GM12878 (cell line): ENCODE results near the gene AEBP1. TPM values are rescaled to one million over a fixed set of nuclear protein-coding genes. Genes with fewer than 3 reads are reported as not detected.

ENCODE experiments used
- ATAC-seq: fragments of 200-7000 bp; cut with Tn5 transposase; 3 replicates; pipeline ENCODE4 v1.9.1; 2020; ENCODE audit warnings: mild to moderate bottlenecking, moderate library complexity
- BruUV-seq: library from RNA; stranded (reverse); fragments of 400-500 nt; replicated peaks from 2 replicates; lab custom pipeline; 2021; lab: Mats Ljungman, UMichigan
- CTCF ChIA-PET: fragments of 300-600 bp; sonication (Branson Sonifier 250); formaldehyde crosslinking; extraction: SDS; loops from one replicate; lab custom pipeline; 2021; ENCODE audit warnings: inconsistent platforms; lab: Yijun Ruan, JAX
- POLR2A ChIA-PET: fragments of 350-600 bp; formaldehyde crosslinking; extraction: SDS; loops from one replicate; lab custom pipeline; 2021; ENCODE audit warnings: inconsistent platforms; lab: Charles Lee
- RAD21 ChIA-PET: fragments of 300-600 bp; sonication (Branson Sonifier 250); formaldehyde crosslinking; loops from one replicate; lab custom pipeline; 2023; ENCODE audit warnings: antibody characterized with exemption; ENCODE audit not compliant: unreplicated experiment; lab: Charles Lee
- SMC1A ChIA-PET: fragments of 300-600 bp; sonication (Branson Sonifier 250); formaldehyde crosslinking; loops from one replicate; lab custom pipeline; 2023; ENCODE audit not compliant: unreplicated experiment, uncharacterized antibody; lab: Charles Lee
- DNase-seq: peaks from one replicate; pipeline ENCODE4 v3.0.0-alpha.2; 2011; ENCODE audit warnings: low read depth, low spot score
- FAIRE-seq: peaks from 3 replicates; lab custom pipeline; 2011; peaks lifted over from hg19 to GRCh38; lab: Jason Lieb, UNC
- H2AFZ ChIP-seq: 2 replicates; pipeline ENCODE4 v1.6.0; 2011; ENCODE audit warnings: low read depth, low read length, control low read depth; ENCODE audit not compliant: control insufficient read depth
- H3K27ac ChIP-seq: 2 replicates; pipeline ENCODE4 v1.5.1; 2011; ENCODE audit warnings: control low read depth; ENCODE audit not compliant: control insufficient read depth, insufficient read depth
- H3K27me3 ChIP-seq, 2 experiments: replicated peaks in 1 of 2; 2 replicates each; pipeline versions ENCODE4 v1.6.0 to v1.6.1; 2011; ENCODE audit warnings: low read length in 1 of 2; ENCODE audit not compliant: control insufficient read depth in 2 of 2, insufficient read depth in 2 of 2
- H3K36me3 ChIP-seq, 2 experiments: 2 replicates each; pipeline ENCODE4 v1.5.1; 2011; ENCODE audit warnings: low read length in 1 of 2; ENCODE audit not compliant: control insufficient read depth in 2 of 2, insufficient read depth in 2 of 2
- H3K4me1 ChIP-seq: 2 replicates; pipeline ENCODE4 v1.6.1; 2011; ENCODE audit warnings: mild to moderate bottlenecking, low read length, moderate library complexity, mixed read lengths; ENCODE audit not compliant: control insufficient read depth, insufficient read depth
- H3K4me2 ChIP-seq: 2 replicates; pipeline ENCODE4 v1.6.0; 2011; ENCODE audit warnings: control low read depth; ENCODE audit not compliant: control insufficient read depth, insufficient read depth
- H3K4me3 ChIP-seq: fragments of 200-600 bp; sonication (generic); 2 replicates; pipeline ENCODE4 v1.5.1; 2016
- H3K79me2 ChIP-seq: 2 replicates; pipeline ENCODE4 v1.6.0; 2011; ENCODE audit warnings: low read length; ENCODE audit not compliant: control insufficient read depth, insufficient read depth
- H3K9ac ChIP-seq: 2 replicates; pipeline ENCODE4 v1.8.0; 2011; ENCODE audit warnings: low read length, control low read depth, mixed read lengths; ENCODE audit not compliant: control insufficient read depth, insufficient read depth
- H3K9me3 ChIP-seq: replicated peaks from 3 replicates; pipeline ENCODE4 v1.5.1; 2011; ENCODE audit warnings: mild to moderate bottlenecking, low read length; ENCODE audit not compliant: control insufficient read depth, insufficient read depth
- H4K20me1 ChIP-seq: 2 replicates; pipeline ENCODE4 v1.6.0; 2011; ENCODE audit not compliant: control insufficient read depth, insufficient read depth
- GATAD2B ChIP-seq: fragments of 450-650 bp; conservative IDR thresholded peaks from 2 replicates; pipeline ENCODE4 v1.6.1; 2017; ENCODE audit warnings: low read depth, mild to moderate bottlenecking, moderate library complexity
- HDAC2 ChIP-seq: fragments of 200-600 bp; sonication (generic); IDR thresholded peaks from 2 replicates; pipeline ENCODE4 v1.6.1; 2017
- MEF2B ChIP-seq: fragments of 450-650 bp; IDR thresholded peaks from 2 replicates; pipeline ENCODE4 v1.6.1; 2018; ENCODE audit warnings: mild to moderate bottlenecking, moderate library complexity; ENCODE audit not compliant: partially characterized antibody, poor library complexity, severe bottlenecking
- RAD21 ChIP-seq: IDR thresholded peaks from 2 replicates; pipeline ENCODE4 v1.6.1; 2011; ENCODE audit warnings: mild to moderate bottlenecking, low read depth, low read length, moderate library complexity; ENCODE audit not compliant: insufficient read depth
- WGBS: methylation state at CpG from one replicate; pipeline ENCODE4 v1.1.6; 2016; ENCODE audit warnings: low lambda C conversion rate; ENCODE audit not compliant: insufficient replicate concordance, insufficient coverage; ENCODE audit errors: missing lambda C conversion rate; 5-methylcytosine and 5-hydroxymethylcytosine counted together
- in situ Hi-C: fragments of 300-500 bp; cut with MboI; formaldehyde crosslinking; loops from 9 replicates; pipeline ENCODE4 v1.14.3; 2018; ENCODE audit warnings: mixed read lengths
- intact Hi-C: fragments of 100-400 bp; cut with micrococcal nuclease; formaldehyde crosslinking; loops from one replicate; pipeline ENCODE4 v1.14.2; 2022; ENCODE audit not compliant: unreplicated experiment
- polyA plus RNA-seq, 11 experiments: library from polyadenylated mRNA; depleted of rRNA in 4 of 11; unstranded in 6 of 11; stranded (reverse) in 5 of 11; fragments of >200 nt; fragmentation: Nextera tagmentation in 4 of 11; fragmentation: Illumina TruSeq in 1 of 11; extraction: Ambion mirVana in 4 of 11; extraction: Trizol in 1 of 11; gene quantifications; 1 replicate in 1 of 11; 2 replicates in 10 of 11; pipeline versions ENCODE4 v1.2.1 to v1.2.3, GENCODE V29; 2011 to 2016; ENCODE audit warnings: inconsistent platforms in 2 of 11, missing spikeins in 2 of 11, low read depth in 1 of 11
- total RNA-seq, 4 experiments: library from RNA; depleted of rRNA in 3 of 4; stranded (reverse); fragments of >200 nt in 3 of 4; fragmentation: Illumina TruSeq in 1 of 4; extraction: Trizol in 1 of 4; gene quantifications; 2 replicates each; pipeline versions ENCODE4 v1.2.1 to v1.2.3, GENCODE V29; 2013 to 2021
- TF ChIP-seq, protein P1 (sequence below), 3 experiments: IDR thresholded peaks in 2 of 3; conservative IDR thresholded peaks in 1 of 3; 2 replicates each; pipeline ENCODE4 v1.5.1; 2011; ENCODE audit warnings: low read depth in 3 of 3, low read length in 3 of 3, mild to moderate bottlenecking in 3 of 3, control low read depth in 2 of 3, moderate library complexity in 2 of 3, inconsistent platforms in 1 of 3, mixed read lengths in 1 of 3; ENCODE audit not compliant: control insufficient read depth in 2 of 3, insufficient read depth in 1 of 3; ENCODE audit errors: extremely low read depth in 1 of 3
- TF ChIP-seq, protein P2 (sequence below): fragments of 450-650 bp; IDR thresholded peaks from 2 replicates; pipeline ENCODE4 v1.6.1; 2017; ENCODE audit warnings: mild to moderate bottlenecking

The AEBP1 gene
- total and polyA plus RNA-seq, 10 of the 15 experiments (the other 5 are each of a cell fraction or from before 2014, with no cell fraction given): 0.06 to 0.23 (median 0.11) TPM; not detected in 5

DNA sequence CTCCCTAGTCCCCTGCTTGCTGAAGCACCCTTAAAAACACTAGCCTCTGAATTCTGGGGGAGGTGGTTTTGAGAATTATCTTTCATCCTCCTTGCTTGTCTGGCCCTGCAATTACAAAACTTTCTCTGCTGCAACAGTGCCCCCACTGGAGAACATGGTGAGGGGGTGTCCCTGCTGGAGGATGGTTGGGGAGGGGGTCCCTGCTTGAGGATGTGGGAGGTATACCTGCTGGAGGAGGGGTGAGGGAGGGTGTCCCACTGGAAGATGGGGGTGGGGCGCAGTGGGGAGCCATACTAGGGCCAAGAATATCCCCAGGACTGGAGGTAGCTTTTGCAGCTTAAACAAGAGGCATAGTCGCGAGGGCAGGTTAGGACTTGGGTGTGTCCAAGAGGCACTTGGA is 18.6 kb upstream of the AEBP1 start:
- in situ Hi-C loops: no loop called here

More for the DNA sequence above, 18.6 kb upstream of the AEBP1 start:
- FAIRE-seq: no peak
- RAD21 ChIA-PET: no interaction called here
- H3K27me3 ChIP-seq: no peaks in the 10 kb centered on the region
- H3K4me1 ChIP-seq: peaks cover 3% of the 10 kb centered on the region
- TF ChIP-seq, protein P1, sequence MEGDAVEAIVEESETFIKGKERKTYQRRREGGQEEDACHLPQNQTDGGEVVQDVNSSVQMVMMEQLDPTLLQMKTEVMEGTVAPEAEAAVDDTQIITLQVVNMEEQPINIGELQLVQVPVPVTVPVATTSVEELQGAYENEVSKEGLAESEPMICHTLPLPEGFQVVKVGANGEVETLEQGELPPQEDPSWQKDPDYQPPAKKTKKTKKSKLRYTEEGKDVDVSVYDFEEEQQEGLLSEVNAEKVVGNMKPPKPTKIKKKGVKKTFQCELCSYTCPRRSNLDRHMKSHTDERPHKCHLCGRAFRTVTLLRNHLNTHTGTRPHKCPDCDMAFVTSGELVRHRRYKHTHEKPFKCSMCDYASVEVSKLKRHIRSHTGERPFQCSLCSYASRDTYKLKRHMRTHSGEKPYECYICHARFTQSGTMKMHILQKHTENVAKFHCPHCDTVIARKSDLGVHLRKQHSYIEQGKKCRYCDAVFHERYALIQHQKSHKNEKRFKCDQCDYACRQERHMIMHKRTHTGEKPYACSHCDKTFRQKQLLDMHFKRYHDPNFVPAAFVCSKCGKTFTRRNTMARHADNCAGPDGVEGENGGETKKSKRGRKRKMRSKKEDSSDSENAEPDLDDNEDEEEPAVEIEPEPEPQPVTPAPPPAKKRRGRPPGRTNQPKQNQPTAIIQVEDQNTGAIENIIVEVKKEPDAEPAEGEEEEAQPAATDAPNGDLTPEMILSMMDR (IDR thresholded peaks at IDR 0.05 in 2 of 3, conservative IDR thresholded peaks at IDR 0.05 in 1 of 3; ENCODE audit: control insufficient read depth in 2 of 3, extremely low read depth in 1 of 3, insufficient read depth in 1 of 3, low read depth in 3 of 3, low read length in 3 of 3): peak in 2 of 3 experiments; percentile 9 to 28; a peak in 2 of 6 replicates
- TF ChIP-seq MEF2B (no peak), GATAD2B (no peak), HDAC2 (no peak), RAD21 (0 out of 2 replicates have a peak, but pooled peaks have one; percentile 12)
- TF ChIP-seq, protein P2, sequence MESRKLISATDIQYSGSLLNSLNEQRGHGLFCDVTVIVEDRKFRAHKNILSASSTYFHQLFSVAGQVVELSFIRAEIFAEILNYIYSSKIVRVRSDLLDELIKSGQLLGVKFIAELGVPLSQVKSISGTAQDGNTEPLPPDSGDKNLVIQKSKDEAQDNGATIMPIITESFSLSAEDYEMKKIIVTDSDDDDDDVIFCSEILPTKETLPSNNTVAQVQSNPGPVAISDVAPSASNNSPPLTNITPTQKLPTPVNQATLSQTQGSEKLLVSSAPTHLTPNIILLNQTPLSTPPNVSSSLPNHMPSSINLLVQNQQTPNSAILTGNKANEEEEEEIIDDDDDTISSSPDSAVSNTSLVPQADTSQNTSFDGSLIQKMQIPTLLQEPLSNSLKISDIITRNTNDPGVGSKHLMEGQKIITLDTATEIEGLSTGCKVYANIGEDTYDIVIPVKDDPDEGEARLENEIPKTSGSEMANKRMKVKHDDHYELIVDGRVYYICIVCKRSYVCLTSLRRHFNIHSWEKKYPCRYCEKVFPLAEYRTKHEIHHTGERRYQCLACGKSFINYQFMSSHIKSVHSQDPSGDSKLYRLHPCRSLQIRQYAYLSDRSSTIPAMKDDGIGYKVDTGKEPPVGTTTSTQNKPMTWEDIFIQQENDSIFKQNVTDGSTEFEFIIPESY: no peak
- TF ChIP-seq, all 136 proteins: peak for 2
- Histone ChIP-seq H3K9ac (no peak overlapping the region), H3K4me2 (no peak overlapping the region), H4K20me1 (no peaks in the 10 kb centered on the region), H3K9me3 (no peaks in the 10 kb centered on the region), H3K27ac (no peak overlapping the region), H3K79me2 (peaks cover 16% of the 10 kb centered on the region), H3K36me3 (peaks cover 0 to under 1% of the 10 kb centered on the region in 2 experiments; a peak in 2 of 4 replicates), H3K4me3 (no peak overlapping the region), H2AFZ (no peak overlapping the region)
- ATAC-seq (no peak), DNase-seq (no peak)
- SMC1A ChIA-PET: interaction anchor here (1.5 kb wide), 1 partner anchor 13 kb away, joined by 6 read pairs; no protein-coding TSS in a partner anchor
- CTCF ChIA-PET: interaction anchor here (0.7 to 2.9 kb wide), 4 partner anchors 11 to 475 kb away, joined by 4 to 9 read pairs (median 4); no protein-coding TSS in a partner anchor
- BruUV-seq: no TSS peak
- POLR2A ChIA-PET: interaction anchor here (0.9 kb wide), 1 partner anchor 8 kb away, joined by 8 read pairs; no protein-coding TSS in a partner anchor
- intact Hi-C loops: no loop called here
- WGBS: 38% methylated on average over 3 of the region's 3 CpGs
